T-helper 2 cell treated with Interferon-gamma antibody and Interleukin-4, amounts not matched to agents 5 μg/mL and 100 μg/mL, for 36 hours (primary cell): ENCODE measurements around the gene MRPL42.
"Not testable (repeated sequence)": the region's sequence is repeated elsewhere in the genome, so short reads cannot be mapped to it uniquely, and the experiment has no call there.

Experiments
- DNase-seq: peaks from one replicate; pipeline ENCODE4 v3.0.0; 2021; ENCODE audit warnings: low spot score
- H3K27ac Mint-ChIP-seq: one replicate; pipeline ENCODE4 v1.8.0; 2021; ENCODE audit warnings: mild to moderate bottlenecking, mixed read lengths
- H3K27me3 Mint-ChIP-seq: one replicate; pipeline ENCODE4 v1.8.0; 2021; ENCODE audit warnings: low read depth, mixed read lengths
- H3K36me3 Mint-ChIP-seq: one replicate; pipeline ENCODE4 v1.8.0; 2021; ENCODE audit warnings: low read depth, mixed read lengths
- H3K4me1 Mint-ChIP-seq: one replicate; pipeline ENCODE4 v1.8.0; 2021; ENCODE audit warnings: low read depth, mixed read lengths
- H3K4me3 Mint-ChIP-seq: one replicate; pipeline ENCODE4 v1.8.0; 2022; ENCODE audit warnings: mild to moderate bottlenecking, moderate library complexity, mixed read lengths
- H3K9me3 Mint-ChIP-seq: one replicate; pipeline ENCODE4 v1.8.0; 2021; ENCODE audit warnings: mixed read lengths

Gene MRPL42

DNA sequence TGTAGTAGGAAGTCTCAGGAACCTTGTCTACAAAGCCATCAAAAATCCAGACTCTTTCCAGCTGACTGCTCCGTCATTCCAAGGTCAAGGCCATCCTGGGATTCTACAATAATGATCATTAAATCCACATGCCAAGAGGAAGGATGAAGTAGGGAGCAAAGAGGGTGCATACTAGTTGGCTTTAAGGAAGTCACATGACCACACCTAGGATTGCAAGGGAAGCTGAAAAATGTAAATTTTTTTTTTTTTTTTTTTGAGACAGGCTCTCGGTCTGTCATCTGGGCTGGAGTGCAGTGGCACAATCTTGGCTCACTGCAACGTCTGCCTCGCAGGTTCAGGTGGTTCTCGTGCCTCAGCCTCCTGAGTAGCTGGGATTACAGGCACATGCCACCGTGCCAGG, 7.3 kb upstream of the MRPL42 start:
- no peak for DNase-seq
- Mint-ChIP-seq H3K27ac (no peak overlapping the region), H3K4me1 (peaks cover 1% of the 10 kb centered on the region), H3K9me3 (no peaks in the 10 kb centered on the region), H3K36me3 (no peaks in the 10 kb centered on the region), H3K4me3 (no peak overlapping the region), H3K27me3 (peaks cover 2% of the 10 kb centered on the region)

DNA sequence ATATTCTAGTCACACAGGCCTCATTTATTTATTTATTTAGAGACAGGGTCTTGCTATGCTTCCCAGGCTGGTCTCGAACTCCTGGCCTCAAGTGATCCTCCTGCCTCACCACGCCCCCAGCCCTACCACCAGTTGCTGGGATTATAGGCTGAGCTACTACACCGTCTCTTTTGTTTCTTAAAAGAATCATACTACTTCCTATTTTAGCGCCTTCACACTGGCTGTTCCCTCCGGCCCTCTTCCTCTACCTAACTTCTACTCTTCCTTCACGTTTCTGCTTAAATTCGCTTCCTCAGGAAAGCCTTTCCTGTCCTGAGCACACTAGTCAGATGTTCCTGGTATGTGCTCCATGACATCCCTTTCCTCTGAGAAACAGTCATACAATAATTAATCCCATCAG, 6.4 kb upstream of the MRPL42 start:
- Mint-ChIP-seq H3K36me3 (no peaks in the 10 kb centered on the region), H3K4me3 (no peak overlapping the region), H3K27me3 (no peaks in the 10 kb centered on the region), H3K27ac (no peak overlapping the region), H3K9me3 (no peaks in the 10 kb centered on the region), H3K4me1 (peaks cover 1% of the 10 kb centered on the region)
- DNase-seq: no peak

DNA sequence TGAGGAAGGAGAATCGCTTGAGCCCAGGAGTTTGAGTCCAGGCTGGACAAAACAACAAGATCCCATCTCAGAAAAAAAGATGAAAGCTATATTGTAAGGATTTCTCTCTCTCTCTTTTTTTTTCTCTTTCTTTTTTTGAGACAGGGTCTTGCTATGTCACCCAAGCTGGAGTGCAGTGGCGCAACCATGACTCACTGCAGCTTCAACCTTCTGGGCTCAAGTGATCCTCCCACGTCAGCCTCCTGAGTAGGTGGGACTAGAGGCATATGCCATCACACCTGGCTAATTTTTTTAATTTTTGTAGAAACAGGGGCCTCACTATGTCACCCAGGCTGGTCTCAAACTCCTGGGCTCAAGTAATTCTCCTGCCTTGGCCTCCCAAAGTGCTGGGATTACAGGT, 5.8 kb upstream of the MRPL42 start:
- Mint-ChIP-seq H3K4me3 (no peak overlapping the region), H3K27ac (no peak overlapping the region), H3K9me3 (no peaks in the 10 kb centered on the region), H3K4me1 (peaks cover 1% of the 10 kb centered on the region), H3K27me3 (no peaks in the 10 kb centered on the region), H3K36me3 (no peaks in the 10 kb centered on the region)
- no peak for DNase-seq

DNA sequence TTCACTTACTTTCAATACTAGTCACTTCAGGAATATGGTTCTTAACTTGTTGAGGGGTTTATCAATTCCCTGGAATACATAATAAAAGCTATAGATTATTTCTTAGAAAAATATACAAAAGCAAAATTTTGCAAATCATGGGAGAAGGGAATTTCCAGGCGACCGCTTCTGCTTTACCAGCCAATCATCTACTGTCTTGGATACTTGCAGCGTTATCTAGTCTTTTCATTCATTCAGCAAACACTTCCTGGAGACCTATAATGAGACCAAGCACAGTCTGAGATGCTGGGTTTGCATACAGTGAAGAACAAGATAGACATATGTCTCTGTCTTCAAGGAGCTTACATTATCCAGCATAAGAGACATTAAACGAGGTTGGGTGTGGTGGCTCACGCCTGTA, 1.5 kb upstream of the MRPL42 start:
- H3K27me3 Mint-ChIP-seq: no peaks in the 10 kb centered on the region
- no peak overlapping the region for H3K4me3 Mint-ChIP-seq
- no peaks in the 10 kb centered on the region for H3K9me3 Mint-ChIP-seq
- no peak for DNase-seq
- no peak overlapping the region for H3K27ac Mint-ChIP-seq
- H3K36me3 Mint-ChIP-seq: peaks cover 11% of the 10 kb centered on the region
- peaks cover 23% of the 10 kb centered on the region for H3K4me1 Mint-ChIP-seq

DNA sequence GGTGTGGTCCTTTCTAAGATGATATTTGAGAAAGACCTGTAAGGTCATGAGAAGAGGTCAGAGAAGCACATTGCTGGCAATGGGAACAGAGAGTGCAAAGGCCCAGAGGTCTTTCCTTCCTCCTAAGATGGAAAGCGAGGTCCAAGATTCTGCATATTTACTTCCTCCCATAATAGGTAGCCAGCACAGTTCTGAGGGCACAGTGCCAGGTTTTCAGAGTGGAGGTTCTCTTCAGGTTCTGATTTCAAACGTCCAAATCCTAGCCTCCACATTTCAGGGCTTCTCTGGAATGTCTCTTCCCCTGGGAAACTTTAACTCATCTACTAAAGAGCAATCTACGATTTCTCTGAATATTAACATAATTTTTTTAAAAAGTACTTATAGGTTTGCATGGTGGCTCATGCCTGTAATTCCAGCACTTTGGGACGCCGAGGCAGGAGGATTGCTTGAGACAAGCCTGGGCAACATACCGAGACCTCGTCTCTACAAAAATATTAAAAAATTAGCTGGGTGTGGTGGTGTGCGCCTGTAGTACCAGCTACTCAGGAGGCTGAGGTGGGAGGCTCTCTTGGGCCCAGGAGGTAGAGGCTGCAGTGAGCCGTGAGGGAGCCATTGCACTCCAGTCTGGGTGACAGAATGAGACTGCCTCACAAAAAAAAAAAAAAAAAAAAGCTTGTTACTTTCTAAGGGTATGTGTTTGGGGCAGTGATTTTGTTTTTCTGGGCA, 526 bp upstream of the MRPL42 start:
- peaks cover 23% of the 10 kb centered on the region for H3K4me1 Mint-ChIP-seq
- no peaks in the 10 kb centered on the region for H3K9me3 Mint-ChIP-seq
- no peak for DNase-seq
- no peaks in the 10 kb centered on the region for H3K27me3 Mint-ChIP-seq
- H3K4me3 Mint-ChIP-seq: peak overlapping the region; percentile 98
- peaks cover 15% of the 10 kb centered on the region for H3K36me3 Mint-ChIP-seq
- H3K27ac Mint-ChIP-seq: peak overlapping the region; percentile 84

DNA sequence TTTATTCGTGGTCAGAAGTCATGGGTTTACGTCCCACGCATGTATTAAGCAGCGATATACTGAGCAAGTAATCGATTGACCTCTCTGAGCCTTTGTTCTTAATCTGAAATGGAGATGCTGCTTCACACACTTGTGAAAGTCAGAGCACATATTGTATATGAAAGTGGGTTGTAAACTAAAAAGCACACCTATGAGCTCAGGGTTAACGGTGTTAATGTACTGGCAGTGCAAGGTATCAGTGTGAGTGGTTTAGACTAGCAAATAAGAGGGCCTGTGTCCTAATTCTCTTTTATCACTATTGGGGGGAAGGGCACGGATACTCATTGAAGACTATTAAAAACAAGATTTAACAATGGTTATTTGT, 676 bp downstream of the MRPL42 start:
- H3K4me3 Mint-ChIP-seq: peak overlapping the region; percentile 98
- H3K27ac Mint-ChIP-seq: peak overlapping the region; percentile 84
- H3K4me1 Mint-ChIP-seq: peaks cover 23% of the 10 kb centered on the region
- H3K36me3 Mint-ChIP-seq: peaks cover 15% of the 10 kb centered on the region
- no peaks in the 10 kb centered on the region for H3K9me3 Mint-ChIP-seq
- H3K27me3 Mint-ChIP-seq: no peaks in the 10 kb centered on the region
- DNase-seq: no peak

DNA sequence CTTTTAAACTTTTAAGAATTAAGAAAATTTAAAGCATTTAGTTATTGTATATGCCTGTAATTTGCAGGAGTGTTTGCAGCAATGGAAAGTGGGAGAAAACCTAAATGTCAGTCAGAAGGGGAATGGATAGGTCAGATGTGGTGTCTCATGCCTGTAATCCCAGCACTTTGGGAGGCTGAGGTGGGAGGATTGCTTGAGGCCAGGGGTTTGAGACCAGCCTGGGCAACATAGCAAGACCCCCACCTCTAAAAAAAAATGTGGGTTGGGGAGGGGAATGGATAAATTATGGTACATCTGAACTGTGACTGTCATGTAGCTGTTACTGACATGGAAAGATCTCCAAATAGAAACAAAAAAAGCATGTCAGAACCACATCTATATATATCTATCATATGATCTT, 2.1 kb downstream of the MRPL42 start:
- H3K36me3 Mint-ChIP-seq: peaks cover 17% of the 10 kb centered on the region
- H3K9me3 Mint-ChIP-seq: no peaks in the 10 kb centered on the region
- H3K27ac Mint-ChIP-seq: no peak overlapping the region
- H3K27me3 Mint-ChIP-seq: no peaks in the 10 kb centered on the region
- no peak for DNase-seq
- H3K4me3 Mint-ChIP-seq: peak overlapping the region; percentile 43
- H3K4me1 Mint-ChIP-seq: peaks cover 23% of the 10 kb centered on the region

DNA sequence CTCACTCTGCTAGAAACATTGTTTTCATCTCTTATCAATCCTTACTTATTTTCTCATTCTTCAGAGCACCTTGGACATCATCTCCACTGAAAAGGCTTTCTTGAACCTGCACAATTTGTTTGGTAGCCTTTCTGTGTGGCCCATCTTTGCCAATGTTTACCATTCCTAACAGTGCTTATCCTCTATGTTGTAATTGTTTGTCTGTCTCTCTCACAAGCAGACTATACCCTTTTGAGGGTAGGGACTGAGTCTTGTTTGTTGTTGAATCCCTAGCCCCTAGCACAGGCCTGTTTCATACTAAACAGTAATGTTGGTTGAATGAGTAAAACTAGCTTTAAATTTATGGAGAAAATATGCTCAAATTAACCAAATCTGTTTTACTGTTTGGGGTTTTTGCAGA, 9.2 kb downstream of the MRPL42 start:
- Mint-ChIP-seq H3K4me3 (no peak overlapping the region), H3K4me1 (no peaks in the 10 kb centered on the region), H3K36me3 (peaks cover 21% of the 10 kb centered on the region), H3K9me3 (no peaks in the 10 kb centered on the region), H3K27ac (no peak overlapping the region), H3K27me3 (no peaks in the 10 kb centered on the region)
- DNase-seq: no peak

DNA sequence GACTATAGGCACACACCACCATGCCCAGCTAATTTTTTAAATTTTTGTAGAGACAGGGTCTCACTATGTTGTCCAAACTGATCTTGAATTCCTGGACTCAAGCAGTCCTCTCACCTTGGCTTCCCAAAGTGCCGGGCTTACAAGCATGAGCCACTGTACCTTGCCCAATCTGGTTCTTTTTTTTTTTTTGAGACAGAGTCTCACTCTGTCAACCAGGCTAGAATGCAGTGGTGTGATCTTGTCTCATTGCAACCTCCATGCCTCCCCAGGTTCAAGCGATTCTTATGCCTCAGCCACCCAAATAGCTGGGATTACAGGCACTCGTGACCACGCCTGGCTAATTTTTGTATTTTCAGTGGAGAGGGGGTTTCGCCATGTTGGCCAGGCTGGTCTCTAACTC, 15.4 kb downstream of the MRPL42 start:
- no peak for DNase-seq
- Mint-ChIP-seq H3K9me3 (no peaks in the 10 kb centered on the region), H3K4me3 (no peak overlapping the region), H3K4me1 (no peaks in the 10 kb centered on the region), H3K36me3 (peaks cover 21% of the 10 kb centered on the region), H3K27me3 (no peaks in the 10 kb centered on the region), H3K27ac (no peak overlapping the region)

DNA sequence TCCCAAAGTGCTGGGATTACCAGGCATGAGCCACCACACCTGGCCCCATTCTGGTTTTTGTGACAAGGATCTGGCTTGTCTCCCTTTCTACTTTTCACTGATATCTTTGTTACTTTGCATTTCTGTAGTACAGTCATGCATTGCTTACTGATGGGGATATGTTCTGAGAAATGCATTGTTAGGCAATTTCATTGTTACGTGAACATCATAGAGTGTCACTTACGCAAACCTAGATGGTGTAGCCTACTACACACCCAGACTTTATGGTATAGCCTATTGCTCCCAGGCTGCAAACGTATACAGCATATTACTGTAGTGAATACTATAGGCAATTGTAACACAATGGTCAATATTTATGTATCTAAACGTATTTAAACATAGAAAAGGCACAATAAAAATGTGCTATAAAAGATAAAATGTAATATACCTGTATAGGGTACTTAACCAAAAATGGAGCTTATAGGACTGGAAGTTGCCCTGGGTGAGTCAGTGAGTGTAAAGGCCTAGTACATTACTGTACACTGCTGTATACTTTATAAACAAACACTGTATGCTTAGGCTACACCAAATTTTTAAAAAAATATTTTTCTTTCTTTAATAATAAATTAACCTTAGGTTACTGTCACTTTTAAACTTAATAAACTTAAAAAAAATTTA, 16.0 kb downstream of the MRPL42 start:
- Mint-ChIP-seq H3K36me3 (peaks cover 21% of the 10 kb centered on the region), H3K4me1 (no peaks in the 10 kb centered on the region), H3K9me3 (no peaks in the 10 kb centered on the region), H3K27me3 (no peaks in the 10 kb centered on the region), H3K27ac (no peak overlapping the region), H3K4me3 (no peak overlapping the region)
- DNase-seq: no peak

DNA sequence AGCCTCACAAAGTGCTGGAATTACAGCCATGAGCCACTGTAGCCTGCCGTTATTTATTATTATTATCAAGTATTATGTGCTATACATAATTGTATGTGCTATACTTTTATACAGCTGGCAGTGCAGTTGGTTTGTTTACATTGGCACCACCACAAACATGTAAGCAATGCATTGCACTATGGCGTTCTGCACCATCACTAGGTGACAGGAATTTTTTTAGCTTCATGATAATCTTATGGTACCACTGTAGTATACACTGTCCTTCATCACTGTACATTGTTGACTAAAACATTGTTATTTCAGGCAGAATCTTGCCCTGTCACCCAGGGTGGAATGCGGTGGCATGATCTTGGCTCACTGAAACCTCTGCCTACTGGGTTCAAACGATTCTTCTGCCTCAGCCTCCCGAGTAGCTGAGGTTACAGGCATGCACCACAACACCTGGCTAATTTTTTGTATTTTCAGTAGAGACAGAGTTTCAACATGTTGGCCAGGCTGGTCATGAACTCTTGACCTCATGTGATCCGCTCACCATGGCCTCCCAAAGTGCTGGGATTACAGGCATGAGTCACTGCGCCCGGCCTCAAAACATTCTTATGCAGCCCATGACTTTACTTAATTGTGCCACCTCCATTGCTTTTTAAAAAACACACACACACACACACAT, 17.1 kb downstream of the MRPL42 start:
- H3K9me3 Mint-ChIP-seq: no peaks in the 10 kb centered on the region
- no peak overlapping the region for H3K4me3 Mint-ChIP-seq
- H3K4me1 Mint-ChIP-seq: no peaks in the 10 kb centered on the region
- H3K27me3 Mint-ChIP-seq: no peaks in the 10 kb centered on the region
- DNase-seq: no peak
- peaks cover 24% of the 10 kb centered on the region for H3K36me3 Mint-ChIP-seq
- H3K27ac Mint-ChIP-seq: no peak overlapping the region

DNA sequence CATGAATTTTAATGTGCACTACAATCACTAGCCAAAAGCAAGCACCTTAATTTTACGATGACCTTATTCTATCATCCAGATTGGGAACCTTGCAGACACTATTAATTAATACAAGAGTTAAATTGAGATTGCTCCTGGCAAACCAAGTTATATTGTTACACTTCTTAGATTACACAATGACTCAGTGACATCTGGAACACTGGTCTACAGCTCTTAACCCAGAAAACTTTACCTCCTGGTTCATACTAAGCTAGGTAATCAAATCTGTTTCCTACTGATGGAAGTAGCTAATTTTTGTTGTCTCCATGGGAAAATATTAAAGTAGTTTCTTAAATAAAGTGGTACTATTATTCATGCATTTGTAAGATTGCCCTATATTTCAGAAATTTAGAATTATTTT, 25.5 kb downstream of the MRPL42 start:
- H3K27ac Mint-ChIP-seq, DNase-seq, H3K4me1 Mint-ChIP-seq, H3K4me3 Mint-ChIP-seq, H3K9me3 Mint-ChIP-seq, H3K27me3 Mint-ChIP-seq: not testable (repeated sequence)
- peaks cover 52% of the 10 kb centered on the region for H3K36me3 Mint-ChIP-seq

DNA sequence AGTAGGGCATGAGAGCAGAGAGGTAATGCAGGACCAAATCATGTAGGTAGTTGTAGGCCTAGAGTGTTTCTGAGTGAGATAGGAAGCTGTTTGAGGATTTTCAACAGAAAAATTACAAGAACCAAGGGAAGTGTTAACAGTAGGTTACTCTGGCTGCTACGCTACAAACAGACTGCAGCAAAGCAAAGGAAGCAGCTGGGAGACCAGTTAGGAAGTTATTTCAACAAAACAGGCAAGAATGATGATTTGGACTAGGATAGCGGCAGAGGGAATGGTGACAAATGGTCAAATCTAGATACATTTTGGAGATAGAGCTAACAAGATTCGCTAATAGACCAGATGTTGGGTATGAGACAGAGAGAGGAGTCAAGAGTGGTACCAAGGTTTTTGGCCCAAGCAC, 26.8 kb downstream of the MRPL42 start:
- no peak overlapping the region for H3K27ac Mint-ChIP-seq
- peaks cover 7% of the 10 kb centered on the region for H3K4me1 Mint-ChIP-seq
- H3K9me3 Mint-ChIP-seq: no peaks in the 10 kb centered on the region
- H3K36me3 Mint-ChIP-seq: peaks cover 45% of the 10 kb centered on the region
- no peak for DNase-seq
- H3K27me3 Mint-ChIP-seq: no peaks in the 10 kb centered on the region
- no peak overlapping the region for H3K4me3 Mint-ChIP-seq

DNA sequence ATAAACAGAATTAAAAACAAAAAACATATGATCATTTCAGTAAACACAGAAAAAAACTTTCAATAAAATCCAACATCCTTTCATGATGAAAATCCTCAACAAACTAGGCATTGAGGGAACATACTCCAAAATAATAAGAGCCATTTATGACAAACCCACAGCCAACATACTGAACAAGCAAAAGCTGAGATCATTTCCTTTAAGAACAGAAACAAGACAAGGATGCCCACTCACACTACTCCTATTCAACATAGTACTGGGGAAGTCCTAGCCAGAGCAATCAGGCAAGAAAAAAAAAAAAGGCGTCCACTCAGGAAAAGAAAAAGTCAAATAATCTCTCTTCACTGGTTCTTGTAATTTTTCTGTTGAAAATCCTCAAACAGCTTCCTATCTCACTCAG, 30.1 kb downstream of the MRPL42 start:
- Mint-ChIP-seq H3K9me3 (no peaks in the 10 kb centered on the region), H3K27me3 (no peaks in the 10 kb centered on the region), H3K4me3 (no peak overlapping the region), H3K4me1 (peaks cover 7% of the 10 kb centered on the region), H3K36me3 (peaks cover 32% of the 10 kb centered on the region), H3K27ac (no peak overlapping the region)
- DNase-seq: no peak
